GM18870 (cell line): ENCODE data around the gene APLNR.

Experiments
- ATAC-seq: cut with Tn5 transposase; IDR thresholded peaks from one replicate; pipeline ENCODE4 v1.9.1; 2021; ENCODE audit warnings: moderate library complexity; ENCODE audit not compliant: unreplicated experiment

The APLNR gene

GRCh38 chr11:57219021-57219627, 17.9 kb downstream of the APLNR start:
- ATAC-seq = no peak

GRCh38 chr11:57217053-57217452, 20.0 kb downstream of the APLNR start:
- ATAC-seq = no peak

- no peak for ATAC-seq
Measured at GRCh38 chr11:57216463-57216862, 20.6 kb downstream of the APLNR start.

- ATAC-seq = no peak
Measured at GRCh38 chr11:57214494-57214893, 22.6 kb downstream of the APLNR start.

- ATAC-seq = no peak
Measured at GRCh38 chr11:57214098-57214417, 23.0 kb downstream of the APLNR start.

GRCh38 chr11:57213342-57214097, 23.5 kb downstream of the APLNR start:
- ATAC-seq = no peak

GRCh38 chr11:57210781-57211180, 26.3 kb downstream of the APLNR start:
- ATAC-seq = no peak

- ATAC-seq = no peak
Measured at GRCh38 chr11:57207168-57207567, 29.9 kb downstream of the APLNR start.

GRCh38 chr11:57205041-57205641, 31.9 kb downstream of the APLNR start:
- ATAC-seq = no peak

- ATAC-seq = no peak
Measured at GRCh38 chr11:57203882-57204480, 33.1 kb downstream of the APLNR start.

- ATAC-seq = no peak
Measured at GRCh38 chr11:57203359-57203758, 33.7 kb downstream of the APLNR start.

- ATAC-seq = no peak
Measured at GRCh38 chr11:57202281-57202680, 34.8 kb downstream of the APLNR start.

GRCh38 chr11:57200917-57201316, 36.1 kb downstream of the APLNR start:
- ATAC-seq = no peak

GRCh38 chr11:57199330-57199729, 37.7 kb downstream of the APLNR start:
- no peak for ATAC-seq

- no peak for ATAC-seq
Measured at GRCh38 chr11:57197762-57198161, 39.3 kb downstream of the APLNR start.

GRCh38 chr11:57196596-57196995, 40.5 kb downstream of the APLNR start:
- ATAC-seq = no peak

GRCh38 chr11:57192316-57192715, 44.7 kb downstream of the APLNR start:
- ATAC-seq = no peak

GRCh38 chr11:57191311-57192219, 45.5 kb downstream of the APLNR start:
- ATAC-seq = no peak

GRCh38 chr11:57190548-57190947, 46.5 kb downstream of the APLNR start:
- no peak for ATAC-seq
